GM19397 (cell line): ENCODE results near the gene SLC25A34.

ENCODE experiments used
- ATAC-seq: cut with Tn5 transposase; IDR thresholded peaks from one replicate; pipeline ENCODE4 v1.9.1; 2021; ENCODE audit warnings: mild to moderate bottlenecking, moderate library complexity; ENCODE audit not compliant: unreplicated experiment

Gene SLC25A34

DNA sequence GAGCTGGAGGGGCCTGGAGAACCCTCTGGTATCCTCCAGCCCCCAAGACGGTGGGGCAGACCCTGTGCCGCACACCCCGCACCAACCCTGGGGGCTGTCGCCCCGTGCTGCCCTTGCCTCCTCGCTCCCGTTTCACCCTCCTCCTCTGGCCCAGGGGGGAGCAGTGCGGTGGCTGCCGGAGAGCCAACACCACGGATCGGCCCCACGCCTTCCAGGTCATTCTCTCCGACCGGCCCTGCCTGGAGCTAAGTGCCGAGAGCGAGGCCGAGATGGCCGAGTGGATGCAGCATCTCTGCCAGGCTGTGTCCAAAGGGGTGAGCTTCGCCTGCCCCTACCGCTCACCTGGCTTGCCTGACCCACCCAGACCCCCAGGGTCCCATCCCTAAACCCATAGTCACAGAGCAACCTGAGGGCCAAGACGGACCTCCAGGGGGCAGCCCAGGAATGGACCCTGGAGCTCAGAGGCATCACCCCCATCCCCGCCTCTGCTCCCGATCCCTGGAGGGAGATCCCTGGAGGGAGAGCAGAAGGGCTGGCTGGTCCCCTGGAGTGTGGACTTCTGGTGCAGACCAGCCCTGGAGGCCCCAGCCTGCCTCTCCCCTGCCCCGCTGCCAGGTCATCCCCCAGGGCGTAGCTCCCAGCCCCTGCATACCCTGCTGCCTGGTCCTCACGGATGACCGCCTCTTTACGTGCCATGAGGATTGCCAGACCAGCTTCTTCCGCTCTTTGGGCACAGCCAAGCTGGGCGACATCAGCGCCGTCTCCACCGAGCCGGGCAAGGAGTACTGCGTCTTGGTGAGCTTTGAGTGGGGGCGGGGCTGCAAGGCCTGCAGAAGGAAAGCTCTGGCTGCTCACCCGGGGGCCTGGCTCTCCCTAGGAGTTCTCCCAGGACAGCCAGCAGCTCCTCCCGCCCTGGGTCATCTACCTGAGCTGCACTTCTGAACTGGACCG lies 4.0 kb upstream of the SLC25A34 start:
- no peak for ATAC-seq

DNA sequence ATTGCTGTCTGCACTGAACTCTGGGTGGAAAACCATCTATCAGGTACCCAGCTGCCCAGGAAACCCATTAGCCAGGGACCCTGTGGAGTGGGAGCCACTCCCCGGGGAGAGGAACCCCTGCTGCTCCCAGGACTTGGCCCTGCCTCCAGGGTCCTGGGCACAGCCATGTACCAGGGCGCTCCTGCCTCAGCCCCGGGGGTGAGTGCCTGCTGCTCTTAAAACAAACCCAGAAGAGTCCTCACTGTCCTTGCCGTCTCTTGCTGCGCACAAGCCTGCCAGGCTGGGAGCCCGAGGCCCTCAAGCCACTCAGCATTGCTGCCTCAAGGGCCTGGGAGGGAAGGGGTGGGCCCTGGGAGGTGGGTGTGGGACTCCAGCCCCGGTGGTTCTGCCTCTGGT lies 3.4 kb upstream of the SLC25A34 start:
- no peak for ATAC-seq

DNA sequence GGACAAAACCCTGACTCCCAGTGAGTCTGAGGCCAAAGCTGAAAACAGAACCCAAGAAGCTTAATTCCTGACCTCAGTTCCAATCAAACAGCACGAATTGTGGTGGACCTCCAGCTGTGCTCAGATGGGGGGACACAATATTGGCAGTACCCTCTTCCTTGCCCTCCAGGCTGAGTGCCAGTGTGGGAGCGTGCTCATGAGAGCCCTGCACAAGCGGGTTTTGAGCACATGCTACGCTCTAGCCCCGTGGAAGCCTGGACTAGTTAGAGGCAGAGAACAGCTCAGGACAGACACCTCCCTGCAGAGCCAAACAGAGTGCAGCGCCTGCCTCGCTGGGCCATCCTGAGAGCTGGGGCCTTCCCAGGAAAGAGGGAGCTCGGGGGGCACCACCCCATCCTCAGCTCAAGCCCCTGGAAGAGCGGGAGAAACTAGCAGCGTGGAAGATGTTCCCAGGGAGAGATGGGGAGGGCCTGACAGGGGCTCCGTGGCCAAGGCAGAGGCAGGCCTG lies 2.8 kb upstream of the SLC25A34 start:
- no peak for ATAC-seq

DNA sequence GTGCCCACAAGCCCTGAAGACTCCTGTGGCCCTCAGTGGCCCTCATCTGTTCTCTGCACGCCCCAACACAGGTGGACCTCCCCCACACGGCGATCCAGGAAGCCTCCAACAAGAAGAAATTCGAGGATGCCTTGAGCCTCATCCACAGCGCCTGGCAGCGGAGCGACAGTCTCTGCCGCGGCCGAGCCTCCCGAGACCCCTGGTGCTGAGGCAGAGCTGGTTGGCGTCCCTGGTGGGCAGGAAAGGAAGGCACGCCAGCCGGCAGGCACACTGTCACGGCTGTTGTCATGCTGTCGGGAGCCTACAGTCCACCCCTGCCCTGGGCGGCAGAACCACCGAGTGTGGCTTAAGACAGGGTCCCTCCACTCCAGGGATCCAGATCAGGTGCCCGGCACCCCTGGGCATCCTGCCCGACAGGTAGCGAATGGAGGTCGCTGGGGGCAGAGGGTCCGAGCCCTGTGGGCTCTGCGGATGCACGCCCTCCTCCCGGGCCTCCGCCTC lies 2.3 kb upstream of the SLC25A34 start:
- ATAC-seq: no peak

DNA sequence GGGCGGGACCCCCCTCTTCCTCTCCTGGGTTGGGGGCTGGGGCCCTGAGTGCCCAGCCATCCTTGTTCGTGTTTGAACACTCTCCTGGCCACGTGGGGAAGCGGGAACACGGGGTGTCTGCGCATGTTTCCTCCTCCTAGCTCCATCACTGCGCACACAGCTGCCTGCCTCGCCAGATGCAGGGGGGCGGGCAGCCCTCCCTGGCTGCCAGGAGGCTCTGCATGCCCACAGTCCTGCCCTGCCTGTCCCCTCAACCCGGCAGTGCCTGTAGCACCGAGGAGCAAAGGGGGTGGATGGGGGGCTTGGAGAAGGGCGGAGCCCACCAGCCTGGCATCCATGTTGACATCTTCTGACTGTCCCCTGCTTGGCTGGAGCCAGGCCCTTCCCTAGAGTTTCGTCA lies 1.8 kb upstream of the SLC25A34 start:
- no peak for ATAC-seq

DNA sequence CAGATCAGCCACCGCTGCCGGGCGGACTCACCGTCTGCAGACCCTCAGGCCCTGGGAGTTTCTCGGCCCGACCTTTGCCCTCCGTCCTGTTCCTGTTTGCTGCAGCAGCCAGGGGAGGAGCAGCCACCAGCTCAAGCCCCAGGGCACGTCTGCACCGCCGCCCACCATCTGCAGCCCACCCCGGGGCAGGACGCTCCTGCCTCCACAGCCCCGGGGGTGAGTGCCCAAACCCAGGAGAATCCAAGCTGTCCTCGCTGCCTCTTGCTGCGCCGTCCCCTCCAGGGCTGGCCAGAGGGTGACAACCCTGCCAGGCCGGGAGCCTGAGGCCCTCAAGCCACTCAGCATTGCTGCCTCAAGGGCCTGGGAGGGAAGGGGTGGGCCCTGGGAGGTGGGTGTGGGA lies 1.2 kb upstream of the SLC25A34 start:
- no peak for ATAC-seq

DNA sequence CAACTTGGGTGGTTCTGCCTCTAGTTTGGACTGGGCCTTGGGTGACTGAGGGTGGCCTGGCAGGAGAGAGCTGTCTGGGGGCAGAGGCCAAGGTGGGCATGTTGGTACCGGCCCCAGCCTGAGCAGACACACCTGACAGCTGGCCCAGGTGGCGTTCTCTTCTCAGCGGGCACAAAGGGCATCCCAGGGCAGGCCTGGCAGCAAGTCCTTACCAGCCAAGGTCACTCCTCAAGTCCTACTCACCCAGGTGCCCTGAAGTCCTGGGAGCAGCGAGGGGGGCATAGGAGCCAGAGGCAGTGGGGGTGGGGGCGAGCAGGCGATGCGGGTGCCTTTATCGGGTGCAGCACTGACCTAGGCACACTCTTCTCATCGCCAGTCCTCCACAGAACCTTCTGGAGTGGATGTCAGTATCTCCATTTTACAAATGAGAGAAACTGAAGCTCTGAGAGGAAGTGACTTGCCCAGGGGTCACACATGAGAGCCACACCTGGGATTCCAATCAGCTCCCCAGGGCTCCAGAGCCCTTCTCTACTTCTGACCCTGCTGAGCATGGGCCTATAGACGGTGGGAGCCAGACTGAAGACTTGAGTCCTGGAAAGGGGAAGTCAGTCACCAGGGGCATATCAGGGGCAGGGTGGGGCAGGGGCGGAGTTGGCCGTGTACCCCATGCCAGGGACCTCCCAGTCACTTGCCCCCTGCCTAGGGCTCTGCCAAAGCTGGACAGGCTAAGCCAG lies 587 bp upstream of the SLC25A34 start:
- ATAC-seq: no peak

DNA sequence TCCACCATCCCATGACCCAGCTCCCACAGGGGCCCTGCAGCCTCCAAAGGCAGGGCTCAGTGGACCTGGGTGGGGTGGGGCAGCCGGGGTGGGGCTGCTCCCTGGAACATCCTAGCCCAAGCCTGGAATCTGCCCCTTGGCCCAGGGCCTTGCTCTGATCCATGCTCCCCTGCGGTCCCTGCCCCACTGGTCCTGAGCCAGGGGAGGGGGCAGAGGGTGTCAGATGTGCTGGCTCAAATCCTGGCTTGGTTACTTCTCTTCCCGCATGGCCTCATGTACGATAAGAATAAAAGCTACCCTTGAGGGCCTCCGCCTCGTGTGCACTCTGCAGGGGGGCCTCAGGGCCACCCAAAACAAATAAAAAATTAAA lies 819 bp downstream of the SLC25A34 start:
- ATAC-seq: no peak

DNA sequence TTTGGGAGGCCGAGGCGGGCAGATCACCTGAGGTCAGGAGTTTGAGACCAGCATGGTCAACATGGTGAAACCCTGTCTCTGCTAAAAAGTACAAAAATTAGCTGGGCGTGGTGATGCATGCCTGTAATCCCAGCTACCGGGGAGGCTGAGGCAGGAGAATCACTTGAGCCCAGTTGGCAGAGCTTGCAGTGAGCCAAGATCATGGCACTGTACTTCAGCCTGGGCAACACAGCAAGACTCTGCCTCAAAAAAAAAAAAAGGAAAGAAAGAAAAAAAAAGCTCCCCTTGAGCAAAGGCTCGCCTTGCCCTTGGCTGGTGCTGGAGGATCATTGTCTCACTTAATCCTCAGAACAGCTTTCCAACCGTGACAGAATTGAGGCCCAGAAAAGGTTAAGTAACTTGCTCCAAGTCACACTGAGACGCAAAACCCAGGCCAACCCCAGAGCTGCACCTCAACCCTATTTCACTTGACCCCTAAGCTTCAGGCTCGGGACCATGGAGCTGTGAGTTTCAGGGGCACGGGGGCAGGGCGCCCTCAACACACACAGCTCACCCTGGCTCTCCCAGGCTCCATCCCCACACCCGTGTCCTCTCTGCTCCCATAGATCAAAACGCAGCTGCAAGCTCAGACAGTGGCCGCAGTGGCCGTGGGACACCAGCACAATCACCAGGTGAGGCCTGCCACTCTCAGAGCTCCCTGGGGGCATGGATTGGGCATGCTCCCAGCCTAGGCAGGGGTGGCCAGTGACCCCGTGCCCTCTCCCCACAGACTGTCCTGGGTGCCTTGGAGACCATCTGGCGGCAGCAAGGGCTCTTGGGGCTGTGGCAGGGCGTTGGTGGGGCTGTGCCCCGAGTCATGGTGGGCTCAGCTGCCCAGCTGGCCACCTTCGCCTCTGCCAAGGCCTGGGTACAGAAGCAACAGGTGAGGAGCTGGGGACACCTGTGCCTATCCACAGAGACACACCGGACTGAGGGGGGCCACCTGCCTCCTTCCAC lies 1.6 kb downstream of the SLC25A34 start:
- ATAC-seq: no peak

DNA sequence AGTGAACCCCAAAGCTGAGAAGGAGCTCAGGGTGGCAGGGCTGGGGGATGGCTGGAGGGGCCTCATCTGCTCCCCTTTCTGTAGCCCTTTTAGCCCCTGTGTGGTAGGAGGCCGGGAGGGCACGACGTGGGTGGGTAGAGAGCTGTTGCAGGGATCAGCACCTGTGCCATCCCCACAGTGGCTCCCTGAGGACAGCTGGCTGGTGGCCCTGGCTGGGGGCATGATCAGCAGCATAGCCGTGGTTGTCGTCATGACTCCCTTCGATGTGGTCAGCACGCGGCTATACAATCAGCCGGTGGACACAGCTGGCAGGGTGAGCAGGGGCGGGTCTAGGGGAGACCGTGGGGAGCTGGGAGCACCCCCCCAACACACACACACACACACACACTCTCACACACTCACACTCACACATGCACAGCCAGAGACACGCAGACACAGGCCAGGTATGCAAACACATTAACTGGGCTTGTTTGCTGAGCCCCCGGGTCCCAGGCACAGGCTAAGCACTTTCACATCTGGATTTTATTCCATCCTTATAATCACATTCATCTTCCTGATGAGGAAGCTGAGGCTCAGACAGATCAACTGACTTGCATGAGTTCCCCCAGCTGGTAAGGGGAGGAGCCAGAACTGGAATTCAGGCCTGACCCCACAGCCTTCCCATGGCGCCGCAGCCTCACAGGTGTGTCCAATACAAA lies 2.5 kb downstream of the SLC25A34 start:
- ATAC-seq: no peak

DNA sequence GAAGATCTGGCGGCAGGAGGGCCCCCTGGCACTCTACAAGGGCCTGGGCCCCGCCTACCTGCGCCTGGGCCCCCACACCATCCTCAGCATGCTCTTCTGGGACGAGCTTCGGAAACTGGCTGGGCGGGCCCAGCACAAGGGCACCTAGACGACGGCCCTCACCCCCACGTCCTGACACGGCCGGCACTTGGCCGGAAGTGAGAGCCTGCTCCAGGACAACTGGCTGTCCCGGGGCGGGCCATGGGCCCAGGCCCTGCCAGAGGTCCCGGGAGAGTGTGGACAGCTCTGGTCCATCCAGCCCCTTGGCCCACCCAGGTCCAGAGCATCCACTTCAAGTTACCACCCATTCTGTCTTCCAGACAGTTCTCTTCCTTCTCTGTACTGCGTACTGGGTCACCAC lies 3.2 kb downstream of the SLC25A34 start:
- ATAC-seq: no peak

DNA sequence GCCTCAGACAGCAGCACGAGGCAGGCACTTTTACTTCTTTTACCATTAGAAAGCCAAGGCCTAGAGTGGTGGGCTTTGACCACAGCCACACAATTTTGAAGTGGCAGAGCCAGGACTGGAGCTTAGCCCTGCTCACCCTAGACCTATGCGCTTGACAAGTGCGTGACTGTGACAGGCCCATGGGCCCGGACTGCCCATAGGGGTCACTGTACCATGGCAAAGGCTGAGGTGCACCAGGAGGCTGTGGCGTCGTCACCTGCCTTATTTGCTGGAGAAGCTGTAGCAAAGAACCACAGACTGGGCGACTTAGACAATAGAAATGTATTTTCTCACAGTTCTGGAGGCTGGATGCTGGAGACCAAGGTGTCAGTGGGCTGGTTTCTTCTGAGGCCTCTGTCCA lies 3.7 kb downstream of the SLC25A34 start:
- ATAC-seq: no peak

DNA sequence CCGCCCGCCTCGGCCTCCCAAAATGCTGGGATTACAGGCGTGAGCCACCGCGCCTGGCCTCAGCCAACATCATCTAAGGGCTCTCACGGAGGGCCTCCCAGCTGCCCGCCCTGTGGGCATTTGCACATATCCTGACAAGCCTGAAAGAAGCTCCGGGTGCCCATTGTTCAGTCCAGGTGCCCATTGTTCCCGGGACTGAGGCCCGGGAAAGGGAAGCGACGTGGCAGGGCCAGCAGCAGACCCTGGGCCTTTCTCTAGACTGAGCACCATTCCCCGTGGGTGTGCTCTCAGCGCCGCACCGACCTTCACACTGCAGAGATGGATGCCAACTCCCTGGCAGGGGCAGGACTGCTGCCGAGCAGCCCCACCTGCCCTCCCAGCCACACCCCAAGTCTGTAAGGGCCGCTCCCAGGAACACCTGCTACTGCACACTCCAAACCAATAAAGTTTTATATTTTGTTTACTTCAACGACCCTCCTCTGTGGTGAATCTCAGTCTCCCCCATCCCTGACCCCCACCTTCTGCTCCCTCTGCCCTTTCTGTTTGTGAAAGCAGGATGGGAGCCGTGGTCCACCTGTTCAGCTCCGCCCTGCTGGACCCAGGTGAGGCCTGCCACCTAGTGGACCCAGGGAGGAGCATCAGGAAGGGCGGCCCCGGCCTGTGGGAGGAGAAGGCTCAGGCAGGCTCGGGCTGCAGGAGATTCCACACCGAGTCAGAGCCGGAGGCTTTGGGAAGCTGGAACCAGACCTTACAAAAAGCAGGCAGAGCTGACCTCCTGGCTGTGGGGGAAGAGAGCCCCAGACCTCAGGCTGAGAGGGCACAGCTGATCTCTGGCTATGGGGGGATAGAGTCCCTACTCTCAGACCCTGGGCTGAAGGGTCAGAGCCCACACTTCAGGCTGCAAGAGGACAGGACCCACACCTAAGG lies 5.1 kb downstream of the SLC25A34 start:
- no peak for ATAC-seq

DNA sequence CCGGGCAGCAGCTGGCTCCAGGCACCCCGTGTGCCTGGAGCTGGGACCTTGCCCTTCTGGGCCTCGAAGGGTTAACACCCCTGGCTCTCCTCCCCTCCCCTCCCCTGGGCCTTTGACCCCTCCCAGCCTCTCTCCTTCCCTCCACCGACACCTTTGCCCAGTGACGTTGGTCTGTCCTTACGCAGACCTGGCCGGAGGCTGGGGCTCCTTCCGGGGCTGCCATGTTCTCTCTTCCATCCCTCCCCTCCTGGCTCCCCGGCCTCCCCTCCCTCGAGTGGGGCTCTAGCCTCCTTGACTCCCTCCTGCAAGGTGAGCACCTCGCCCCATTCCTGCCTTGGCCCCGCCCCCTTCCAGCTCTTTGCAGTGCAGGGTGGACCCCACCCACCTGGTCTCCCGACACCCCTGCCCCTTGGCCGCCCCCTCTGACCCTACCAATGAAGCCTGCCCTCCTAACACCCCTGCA lies 6.3 kb downstream of the SLC25A34 start, which contains the start of gene TMEM82:
TMEM82 (plus strand) TSS at position 161 of the 463 bp plus-strand sequence; CDS start at position 222, 61 bp downstream.
- no peak for ATAC-seq

DNA sequence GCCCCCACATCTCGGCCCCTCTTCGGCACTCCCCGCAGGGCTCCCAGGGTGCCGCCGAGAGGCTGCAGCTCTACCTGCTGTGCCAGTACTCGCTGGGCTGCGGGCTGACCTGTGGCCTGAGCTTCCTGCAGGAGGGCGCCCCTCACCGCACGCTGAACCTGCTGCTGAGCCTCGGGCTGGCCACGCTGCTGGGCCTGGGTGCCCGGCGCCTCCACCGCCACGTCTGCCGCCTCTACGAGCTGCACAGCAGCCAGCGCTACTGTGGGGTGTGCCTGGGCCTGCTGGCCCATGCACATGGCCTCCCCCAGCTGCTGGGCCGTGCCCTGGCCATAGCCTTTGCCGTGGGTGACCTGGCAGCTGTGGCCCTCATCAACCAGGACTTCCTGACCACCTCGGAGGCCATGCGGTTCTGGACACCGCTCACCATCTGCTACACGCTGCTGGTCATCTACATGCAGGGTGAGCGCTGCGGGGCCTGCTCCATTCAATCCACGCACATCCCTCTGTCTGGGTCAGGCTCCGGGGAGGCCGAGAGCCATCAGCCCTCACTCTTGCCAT lies 8.1 kb downstream of the SLC25A34 start:
- no peak for ATAC-seq

DNA sequence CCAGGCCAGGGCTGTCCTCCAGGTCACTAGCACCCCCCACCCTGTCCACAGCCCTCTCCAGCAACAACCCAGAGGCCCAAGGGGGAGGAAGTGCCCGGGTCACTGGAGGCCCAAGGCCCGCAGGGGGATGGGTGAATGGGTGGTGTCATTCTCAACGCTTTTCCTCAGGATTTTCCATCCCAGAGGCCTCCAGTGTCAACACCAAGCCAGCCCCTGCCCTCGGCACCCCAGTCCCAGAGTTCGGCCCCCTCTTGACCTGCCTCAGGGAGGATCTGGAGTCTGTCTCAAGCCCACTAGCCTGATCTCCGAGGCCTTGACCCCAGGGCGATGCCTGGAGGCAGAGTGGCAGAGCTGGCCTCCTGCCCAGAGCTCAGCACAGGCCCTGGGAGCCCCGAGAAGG lies 11.3 kb downstream of the SLC25A34 start:
- ATAC-seq: no peak

DNA sequence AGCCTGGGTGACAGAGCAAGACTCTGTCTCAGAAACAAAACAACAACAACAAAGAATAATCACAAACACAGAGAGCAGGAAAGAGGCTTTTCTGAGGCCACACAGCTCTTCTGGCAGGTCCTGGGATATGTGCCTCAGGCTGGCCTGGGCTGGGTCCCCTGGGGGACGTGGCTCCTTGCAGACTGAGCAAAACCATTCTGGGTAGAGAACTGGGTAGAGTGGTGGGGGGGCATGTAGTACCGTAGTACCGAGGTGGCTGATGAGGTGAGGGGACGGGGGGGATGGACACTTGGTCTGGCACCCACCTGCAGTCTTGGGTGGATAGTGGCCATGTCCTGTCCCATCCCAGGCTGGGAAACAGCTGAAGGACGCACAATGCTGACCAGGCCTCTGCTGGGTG lies 12.2 kb downstream of the SLC25A34 start:
- no peak for ATAC-seq

DNA sequence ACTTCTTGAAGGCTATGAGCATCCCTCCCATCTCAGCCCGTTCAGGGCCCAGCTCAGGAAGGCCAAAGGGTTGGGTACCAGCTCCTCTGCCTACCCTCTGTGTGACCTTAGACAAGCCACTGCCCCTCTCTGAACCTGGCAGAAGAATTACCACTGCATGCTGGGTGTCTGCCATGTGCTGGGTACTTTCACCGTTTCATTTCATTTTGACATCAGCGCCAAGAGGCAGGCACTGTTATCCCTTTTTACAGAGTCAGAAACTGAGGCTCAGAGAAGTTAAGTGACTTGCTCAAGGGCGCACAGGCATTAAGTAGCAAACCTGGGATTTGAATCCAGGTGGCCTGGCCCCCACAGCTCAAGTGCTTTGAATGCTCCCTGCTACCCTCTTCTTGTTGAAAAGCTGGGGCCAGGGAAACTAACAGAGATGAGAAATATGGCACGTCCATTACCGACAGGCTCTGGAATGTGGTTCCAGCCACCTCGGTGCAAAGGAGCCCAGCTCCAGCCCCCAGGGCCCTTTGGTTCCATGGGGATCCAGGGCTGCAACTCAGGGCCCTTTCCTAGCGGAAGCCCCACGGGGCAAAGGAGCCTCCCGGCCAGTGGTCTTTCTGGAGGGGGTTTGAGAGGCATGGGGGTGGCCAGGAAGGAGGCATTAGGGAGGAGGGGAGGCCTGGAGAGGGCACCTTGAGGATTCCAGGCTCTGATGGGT lies 12.8 kb downstream of the SLC25A34 start:
- ATAC-seq: no peak
